PC-9 (cell line): ENCODE data around the gene SPSB2. TPM values are rescaled to one million over a fixed set of nuclear protein-coding genes. Genes with fewer than 3 reads are reported as not detected.
A peak's percentile ranks its signal among the peaks of the same experiment; 100 is the strongest.

ENCODE experiments used
- BruUV-seq: library from RNA; stranded (reverse); fragments of 400-500 nt; replicated peaks from 2 replicates; lab custom pipeline; 2021; lab: Mats Ljungman, UMichigan
- CTCF ChIA-PET: fragments of 300-600 bp; sonication (Branson Sonifier 250); formaldehyde crosslinking; loops from one replicate; lab custom pipeline; 2022; ENCODE audit warnings: antibody characterized with exemption; lab: Charles Lee
- POLR2A ChIA-PET: fragments of 300-600 bp; sonication (Branson Sonifier 250); formaldehyde crosslinking; loops from one replicate; lab custom pipeline; 2022; ENCODE audit warnings: antibody characterized with exemption; ENCODE audit not compliant: unreplicated experiment; lab: Charles Lee
- DNase-seq, 2 experiments: peaks; one replicate each; pipeline versions ENCODE4 v3.0.0 to v3.0.0-alpha.2; 2015 to 2022; ENCODE audit warnings: mixed read lengths in 1 of 2
- H2AFZ ChIP-seq: fragments of 200-600 bp; sonication (generic); 2 replicates; pipeline ENCODE4 v1.8.1; 2017; ENCODE audit warnings: antibody characterized with exemption
- H3F3A ChIP-seq: fragments of 200-600 bp; sonication (generic); 2 replicates; pipeline ENCODE4 v1.8.1; 2017; ENCODE audit warnings: antibody characterized with exemption, mild to moderate bottlenecking, low read depth; ENCODE audit not compliant: insufficient read depth
- H3K27ac ChIP-seq: fragments of 200-600 bp; sonication (generic); 2 replicates; pipeline ENCODE4 v1.6.1; 2016; ENCODE audit warnings: mixed run types
- H3K27me3 ChIP-seq: fragments of 200-600 bp; sonication (generic); 2 replicates; pipeline ENCODE4 v1.6.1; 2016; ENCODE audit warnings: low read depth, mixed run types; ENCODE audit not compliant: insufficient read depth
- H3K36me3 ChIP-seq: fragments of 200-600 bp; sonication (generic); 2 replicates; pipeline ENCODE4 v1.6.1; 2016; ENCODE audit warnings: low read depth, mixed run types
- H3K4me1 ChIP-seq: fragments of 200-600 bp; sonication (generic); replicated peaks from 2 replicates; pipeline ENCODE4 v1.6.1; 2016; ENCODE audit warnings: mixed run types; ENCODE audit not compliant: insufficient read depth
- H3K4me2 ChIP-seq: fragments of 200-600 bp; sonication (generic); 2 replicates; pipeline ENCODE4 v1.6.1; 2017; ENCODE audit warnings: mixed run types
- H3K4me3 ChIP-seq: fragments of 200-600 bp; sonication (generic); 2 replicates; pipeline ENCODE4 v1.6.1; 2016; ENCODE audit warnings: mixed run types
- H3K79me2 ChIP-seq: fragments of 200-600 bp; sonication (generic); 2 replicates; pipeline ENCODE4 v1.6.1; 2017; ENCODE audit warnings: low read depth, mixed run types
- H3K9me2 ChIP-seq: fragments of 200-600 bp; sonication (generic); 2 replicates; pipeline ENCODE4 v1.8.1; 2017; ENCODE audit warnings: mild to moderate bottlenecking; ENCODE audit not compliant: insufficient read depth
- H3K9me3 ChIP-seq: fragments of 200-600 bp; sonication (generic); 2 replicates; pipeline ENCODE4 v1.8.1; 2016; ENCODE audit warnings: low read depth; ENCODE audit not compliant: insufficient read depth
- H4K20me1 ChIP-seq: fragments of 200-600 bp; sonication (generic); 2 replicates; pipeline ENCODE4 v1.8.1; 2017; ENCODE audit not compliant: insufficient read depth
- CTCF ChIP-seq: fragments of 200-600 bp; sonication (generic); conservative IDR thresholded peaks from 2 replicates; pipeline ENCODE4 v1.6.1; 2017; ENCODE audit warnings: mixed run types, antibody characterized with exemption, mild to moderate bottlenecking, moderate library complexity
- EZH2 ChIP-seq: fragments of 200-600 bp; sonication (generic); IDR thresholded peaks from 2 replicates; pipeline ENCODE4 v1.8.0; 2017; ENCODE audit warnings: antibody characterized with exemption, low read depth
- intact Hi-C: fragments of 100-400 bp; cut with micrococcal nuclease; formaldehyde crosslinking; loops from one replicate; pipeline ENCODE4 v1.10.0; 2022; ENCODE audit not compliant: unreplicated experiment
- total RNA-seq: library from RNA; stranded (reverse); gene quantifications from 2 replicates; pipeline ENCODE4 v1.2.3, GENCODE V29; 2021

SPSB2 gene
- total RNA-seq, 1 experiment from 2014 or later = 28.9 TPM

DNA sequence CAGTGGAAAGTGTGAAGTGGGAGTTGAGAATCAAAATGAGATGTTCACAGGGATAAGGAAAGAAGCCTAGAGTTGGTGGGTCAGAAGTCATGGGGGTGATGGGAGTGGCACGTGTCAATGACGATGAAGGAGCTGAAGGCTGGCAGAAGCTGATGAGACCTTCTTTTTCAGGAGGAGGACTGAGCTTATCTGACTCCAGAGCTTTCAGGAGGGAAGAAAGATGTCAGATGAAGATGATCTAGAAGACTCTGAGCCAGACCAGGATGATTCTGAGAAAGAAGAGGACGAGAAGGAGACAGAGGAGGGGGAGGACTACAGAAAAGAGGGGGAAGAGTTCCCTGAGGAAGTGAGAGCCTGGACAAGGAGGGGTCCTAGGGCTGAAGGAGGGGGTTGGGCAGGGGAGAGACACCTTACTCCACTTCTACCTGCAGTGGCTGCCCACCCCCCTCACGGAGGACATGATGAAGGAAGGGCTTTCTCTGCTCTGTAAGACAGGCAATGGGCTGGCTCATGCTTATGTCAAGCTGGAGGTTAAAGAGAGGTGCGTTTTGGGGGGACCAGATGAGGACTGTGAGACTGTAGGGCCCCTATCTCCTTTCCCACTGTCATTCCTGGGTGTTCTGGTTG lies 32.4 kb upstream of the SPSB2 start:
- no peaks in the 10 kb centered on the region for H3K9me2 ChIP-seq
- intact Hi-C loops = loop anchor here (2.0 kb wide), 1 partner anchor 53 kb away; the partner anchor contains the start of gene USP5
- no peaks in the 10 kb centered on the region for H3K27me3 ChIP-seq
- TF ChIP-seq EZH2 = no peak
- H3K4me2 ChIP-seq = peak overlapping the region; percentile 97
- no peak for DNase-seq
- peak overlapping the region; percentile 86 for H3K4me3 ChIP-seq
- H3K27ac ChIP-seq = no peak overlapping the region
- no peaks in the 10 kb centered on the region for H3K79me2 ChIP-seq
- H3K36me3 ChIP-seq = no peaks in the 10 kb centered on the region
- no peak overlapping the region; the same call in 1 of the 2 replicates for H2AFZ ChIP-seq
- H3K9me3 ChIP-seq = no peaks in the 10 kb centered on the region
- CTCF ChIA-PET = interaction anchor here (0.7 kb wide), 1 partner anchor 15 kb away, joined by 14 read pairs; no protein-coding TSS in a partner anchor
- H3F3A ChIP-seq = peaks cover 24% of the 10 kb centered on the region; the same call in 1 of the 2 replicates
- no peaks in the 10 kb centered on the region for H4K20me1 ChIP-seq
- H3K4me1 ChIP-seq = peaks cover 22% of the 10 kb centered on the region
- POLR2A ChIA-PET = interaction anchor here (0.6 to 0.7 kb wide), 4 partner anchors 8 to 139 kb away, joined by 4 to 16 read pairs (median 10); partner anchors contain the start of gene PTMS
- BruUV-seq = no TSS peak

DNA sequence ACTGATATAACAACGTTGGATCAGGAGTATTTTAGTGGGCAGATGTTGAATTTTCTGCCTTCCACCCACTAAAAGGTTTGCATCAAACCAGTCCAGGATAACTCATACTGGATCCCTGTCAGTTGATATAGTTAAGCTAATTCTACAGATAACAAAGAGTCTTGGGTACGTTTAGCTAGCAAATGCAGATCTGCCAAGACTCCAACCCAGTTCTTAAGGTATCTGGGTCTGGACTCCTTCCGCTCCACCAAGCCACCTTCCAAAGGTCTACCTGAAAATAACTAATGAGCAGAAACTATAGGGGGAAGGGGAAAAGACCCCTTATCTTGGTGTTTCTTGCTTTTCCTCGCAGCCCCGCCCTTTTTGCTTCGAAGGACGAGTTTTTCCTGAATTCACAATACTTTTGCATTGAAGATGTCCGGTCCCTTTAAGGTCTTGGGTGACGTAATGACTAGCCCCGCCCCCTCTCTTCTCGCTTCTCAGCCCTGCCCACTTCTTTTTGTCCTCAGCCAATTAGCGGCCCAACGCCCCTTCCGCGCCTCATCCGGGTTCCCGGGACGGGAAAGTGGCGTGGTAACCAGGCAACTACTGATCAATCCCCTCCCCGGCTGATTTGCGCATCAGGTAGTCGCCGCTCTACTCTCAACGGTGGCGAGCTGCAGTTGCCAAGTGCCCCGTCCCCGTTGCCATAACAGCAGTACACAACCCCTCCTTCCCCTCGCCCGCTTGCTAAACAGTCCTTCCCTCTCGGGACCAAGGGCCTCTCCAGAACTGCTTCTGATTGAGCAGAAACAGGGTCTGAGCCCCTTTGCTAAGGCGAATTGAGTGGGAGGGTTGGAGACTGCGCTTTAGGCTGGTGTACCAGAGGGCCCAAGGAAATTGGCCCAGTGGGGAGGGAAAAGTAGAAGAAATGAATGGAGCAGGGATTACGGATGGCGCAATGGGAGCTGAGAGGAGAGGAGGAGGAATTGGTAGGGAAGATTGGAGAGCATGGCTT lies 31.5 kb upstream of the SPSB2 start, which contains the start of gene LRRC23:
Gene LRRC23, plus strand, starts transcription at position 543 of the 997 bp plus-strand sequence. CDS start 812 bp downstream, outside the sequence.
- TF ChIP-seq CTCF (no peak), EZH2 (no peak)
- H3K27ac ChIP-seq = 0 out of 2 replicates have a peak within 1 kb of the TSS, but pooled peaks have one; percentile 1
- POLR2A ChIA-PET = interaction anchor here (0.7 to 1.0 kb wide), 3 partner anchors 32 to 138 kb away, joined by 5 to 16 read pairs (median 9); partner anchors contain the start of genes PTMS and SPSB2
- peak within 1 kb of the TSS; percentile 86 for H3K4me3 ChIP-seq
- no peaks in the 10 kb centered on the region for H3K27me3 ChIP-seq
- BruUV-seq = TSS peak; percentile 57
- no peaks in the 10 kb centered on the region for H4K20me1 ChIP-seq
- no peaks in the 10 kb centered on the region for H3K9me3 ChIP-seq
- peaks cover 22% of the 10 kb centered on the region for H3K4me1 ChIP-seq
- H3F3A ChIP-seq = peaks cover 31% of the 10 kb centered on the region; the same call in 1 of the 2 replicates
- no peaks in the 10 kb centered on the region for H3K79me2 ChIP-seq
- DNase-seq = peak; percentile 93 to 98
- H2AFZ ChIP-seq = peak within 1 kb of the TSS; percentile 97
- peak within 1 kb of the TSS; percentile 97 for H3K4me2 ChIP-seq
- no peaks in the 10 kb centered on the region for H3K9me2 ChIP-seq
- intact Hi-C loops = loop anchor here (2.0 kb wide), 1 partner anchor 52 kb away; the partner anchor contains the start of gene USP5
- CTCF ChIA-PET = interaction anchor here (0.7 to 2.2 kb wide), 3 partner anchors 13 to 32 kb away, joined by 3 to 14 read pairs (median 7); partner anchors contain the start of gene SPSB2
- no peaks in the 10 kb centered on the region for H3K36me3 ChIP-seq

GRCh38 chr12:6903722-6904121 lies 30.6 kb upstream of the SPSB2 start:
- BruUV-seq = no TSS peak
- TF ChIP-seq EZH2 = no peak
- TF ChIP-seq CTCF = no peak
- H3K27me3 ChIP-seq = no peaks in the 10 kb centered on the region
- no peaks in the 10 kb centered on the region for H3K9me3 ChIP-seq
- H3K36me3 ChIP-seq = no peaks in the 10 kb centered on the region
- peak in 1 of 2 experiments; percentile 84 for DNase-seq
- no peaks in the 10 kb centered on the region for H3K9me2 ChIP-seq
- CTCF ChIA-PET = interaction anchor here (0.8 to 2.2 kb wide), 2 partner anchors 12 to 31 kb away, joined by 3 to 7 read pairs; partner anchors contain the start of gene SPSB2
- peak overlapping the region; percentile 97 for H2AFZ ChIP-seq
- H3F3A ChIP-seq = peaks cover 35% of the 10 kb centered on the region; the same call in 1 of the 2 replicates
- intact Hi-C loops = loop anchor here (2.0 kb wide), 1 partner anchor 51 kb away; the partner anchor contains the start of gene USP5
- no peaks in the 10 kb centered on the region for H3K79me2 ChIP-seq
- H3K4me1 ChIP-seq = peaks cover 22% of the 10 kb centered on the region
- 0 out of 2 replicates have a peak overlapping the region, but pooled peaks have one; percentile 1 for H3K27ac ChIP-seq
- peak overlapping the region; percentile 97 for H3K4me2 ChIP-seq
- peak overlapping the region; percentile 86; the same call in 1 of the 2 replicates for H3K4me3 ChIP-seq
- POLR2A ChIA-PET = interaction anchor here (0.8 kb wide), 1 partner anchor 57 kb away, joined by 9 read pairs; no protein-coding TSS in a partner anchor
- H4K20me1 ChIP-seq = no peaks in the 10 kb centered on the region
